HL-60 (cell line): Measurements from ENCODE around the gene COL2A1.

Experiments used
- DNase-seq, 2 experiments: peaks; one replicate each; pipeline ENCODE4 v3.0.0-alpha.2; 2010 to 2020; ENCODE audit warnings: low read depth in 1 of 2, low spot score in 1 of 2
- H3K27ac ChIP-seq: fragments of 250-450 bp; sonication (Bioruptor Pico); replicated peaks from 2 replicates; pipeline ENCODE4 v1.5.1; 2020; ENCODE audit warnings: mild to moderate bottlenecking, moderate library complexity
- H3K27me3 ChIP-seq: fragments of 250-450 bp; sonication (Bioruptor Pico); 2 replicates; pipeline ENCODE4 v1.5.1; 2021; ENCODE audit warnings: mild to moderate bottlenecking, moderate library complexity; ENCODE audit not compliant: insufficient read depth, poor library complexity, severe bottlenecking
- H3K4me3 ChIP-seq: replicated peaks from 2 replicates; pipeline ENCODE4 v1.5.1; 2011; ENCODE audit warnings: mild to moderate bottlenecking, control low read depth, low read length; ENCODE audit not compliant: insufficient read depth
- CTCF ChIP-seq: IDR thresholded peaks from one replicate; pipeline ENCODE4 v1.5.1; 2011; ENCODE audit warnings: low read length, control low read depth, inconsistent platforms; ENCODE audit not compliant: insufficient read depth
- GABPA ChIP-seq: IDR thresholded peaks from 2 replicates; pipeline ENCODE4 v1.6.1; 2012; ENCODE audit warnings: low read depth
- POLR2AphosphoS5 ChIP-seq: IDR thresholded peaks from 2 replicates; pipeline ENCODE4 v1.6.1; 2012; ENCODE audit warnings: low read depth
- SPI1 ChIP-seq: IDR thresholded peaks from 2 replicates; pipeline ENCODE4 v1.6.1; 2012; ENCODE audit warnings: low read depth, mild to moderate bottlenecking, borderline replicate concordance
- TF ChIP-seq, protein P1 (sequence below): IDR thresholded peaks from 2 replicates; pipeline ENCODE4 v1.6.1; 2012; ENCODE audit warnings: low read depth; ENCODE audit not compliant: insufficient replicate concordance

COL2A1 gene

GRCh38 chr12:48001505-48002413 lies 2.5 kb downstream of the COL2A1 start:
- TF ChIP-seq CTCF (no peak), SPI1 (no peak), GABPA (no peak), POLR2AphosphoS5 (no peak)
- TF ChIP-seq, protein P1, sequence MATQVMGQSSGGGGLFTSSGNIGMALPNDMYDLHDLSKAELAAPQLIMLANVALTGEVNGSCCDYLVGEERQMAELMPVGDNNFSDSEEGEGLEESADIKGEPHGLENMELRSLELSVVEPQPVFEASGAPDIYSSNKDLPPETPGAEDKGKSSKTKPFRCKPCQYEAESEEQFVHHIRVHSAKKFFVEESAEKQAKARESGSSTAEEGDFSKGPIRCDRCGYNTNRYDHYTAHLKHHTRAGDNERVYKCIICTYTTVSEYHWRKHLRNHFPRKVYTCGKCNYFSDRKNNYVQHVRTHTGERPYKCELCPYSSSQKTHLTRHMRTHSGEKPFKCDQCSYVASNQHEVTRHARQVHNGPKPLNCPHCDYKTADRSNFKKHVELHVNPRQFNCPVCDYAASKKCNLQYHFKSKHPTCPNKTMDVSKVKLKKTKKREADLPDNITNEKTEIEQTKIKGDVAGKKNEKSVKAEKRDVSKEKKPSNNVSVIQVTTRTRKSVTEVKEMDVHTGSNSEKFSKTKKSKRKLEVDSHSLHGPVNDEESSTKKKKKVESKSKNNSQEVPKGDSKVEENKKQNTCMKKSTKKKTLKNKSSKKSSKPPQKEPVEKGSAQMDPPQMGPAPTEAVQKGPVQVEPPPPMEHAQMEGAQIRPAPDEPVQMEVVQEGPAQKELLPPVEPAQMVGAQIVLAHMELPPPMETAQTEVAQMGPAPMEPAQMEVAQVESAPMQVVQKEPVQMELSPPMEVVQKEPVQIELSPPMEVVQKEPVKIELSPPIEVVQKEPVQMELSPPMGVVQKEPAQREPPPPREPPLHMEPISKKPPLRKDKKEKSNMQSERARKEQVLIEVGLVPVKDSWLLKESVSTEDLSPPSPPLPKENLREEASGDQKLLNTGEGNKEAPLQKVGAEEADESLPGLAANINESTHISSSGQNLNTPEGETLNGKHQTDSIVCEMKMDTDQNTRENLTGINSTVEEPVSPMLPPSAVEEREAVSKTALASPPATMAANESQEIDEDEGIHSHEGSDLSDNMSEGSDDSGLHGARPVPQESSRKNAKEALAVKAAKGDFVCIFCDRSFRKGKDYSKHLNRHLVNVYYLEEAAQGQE, result no peak
- DNase-seq, result no peak
- peaks cover 89% of the 10 kb centered on the region for H3K27me3 ChIP-seq
- no peak overlapping the region for H3K27ac ChIP-seq
- peak overlapping the region; percentile 18 for H3K4me3 ChIP-seq

- Histone ChIP-seq H3K27me3 (peaks cover 85% of the 10 kb centered on the region), H3K4me3 (peak overlapping the region; percentile 18), H3K27ac (no peak overlapping the region)
- no peak for TF ChIP-seq CTCF
- TF ChIP-seq POLR2AphosphoS5, result no peak
- no peak for TF ChIP-seq SPI1
- no peak for TF ChIP-seq GABPA
- TF ChIP-seq, protein P1, result no peak
- DNase-seq, result no peak
Measured at GRCh38 chr12:48000878-48001504, 3.3 kb downstream of the COL2A1 start.

DNA sequence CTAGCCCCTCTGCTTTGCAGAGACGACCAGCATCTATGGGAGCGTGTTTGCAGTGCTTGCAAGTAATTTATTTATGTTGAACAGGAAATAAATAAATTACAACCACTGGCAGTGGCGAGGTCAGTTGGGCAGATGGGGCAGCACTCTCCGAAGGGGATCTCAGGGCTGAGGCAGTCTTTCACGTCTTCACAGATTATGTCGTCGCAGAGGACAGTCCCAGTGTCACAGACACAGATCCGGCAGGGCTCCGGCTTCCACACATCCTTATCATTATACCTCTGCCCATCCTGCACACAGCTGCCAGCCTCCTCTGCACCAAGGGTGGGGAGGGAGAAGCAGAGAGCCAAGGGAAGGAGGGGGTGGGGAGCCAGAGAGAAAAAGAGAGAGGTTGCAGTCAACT lies 4.5 kb downstream of the COL2A1 start:
- Histone ChIP-seq H3K27ac (no peak overlapping the region), H3K4me3 (no peak overlapping the region), H3K27me3 (peaks cover 77% of the 10 kb centered on the region)
- TF ChIP-seq POLR2AphosphoS5, result no peak
- TF ChIP-seq CTCF, result no peak
- no peak for TF ChIP-seq SPI1
- no peak for TF ChIP-seq GABPA
- TF ChIP-seq, protein P1, result no peak
- no peak for DNase-seq
